Right renal cortex interstitium (tissue), 3 donors: ENCODE measurements around the gene PRKAR1A. TPM values are rescaled to one million over a fixed set of nuclear protein-coding genes. Genes with fewer than 3 reads are reported as not detected.

Source experiments
- DNase-seq, 3 donors: peaks; one replicate each; pipeline ENCODE4 v3.0.0-alpha.2; 2013; ENCODE audit warnings: low read depth in 3 of 3, low spot score in 2 of 3
- polyA plus RNA-seq, 3 donors: library from polyadenylated mRNA; unstranded; fragments of 120-200 nt; gene quantifications; one replicate each; pipeline ENCODE4 v1.2.1, GENCODE V29; 2013; ENCODE audit not compliant: insufficient read length in 3 of 3

The PRKAR1A gene
- polyA plus RNA-seq, 3 donors: 390 to 426 (median 403) TPM

GRCh38 chr17:68539548-68540467 is 27.6 kb downstream of the PRKAR1A start:
- no peak for DNase-seq

- DNase-seq: no peak
Measured at GRCh38 chr17:68540981-68541380, 28.8 kb downstream of the PRKAR1A start.

GRCh38 chr17:68541816-68542215 is 29.6 kb downstream of the PRKAR1A start:
- no peak for DNase-seq

GRCh38 chr17:68542698-68543463 is 30.7 kb downstream of the PRKAR1A start:
- DNase-seq: no peak

- DNase-seq: no peak
Measured at GRCh38 chr17:68544111-68544915, 32.1 kb downstream of the PRKAR1A start.

GRCh38 chr17:68556551-68556950 is 44.3 kb downstream of the PRKAR1A start:
- no peak for DNase-seq

- DNase-seq: no peak
Measured at GRCh38 chr17:68559316-68559715, 47.1 kb downstream of the PRKAR1A start.

- DNase-seq: no peak
Measured at GRCh38 chr17:68560966-68561720, 48.9 kb downstream of the PRKAR1A start.

- no peak for DNase-seq
Measured at GRCh38 chr17:68562736-68563135, 50.5 kb downstream of the PRKAR1A start.

- no peak for DNase-seq
Measured at GRCh38 chr17:68564415-68565111, 52.3 kb downstream of the PRKAR1A start.

- no peak for DNase-seq
Measured at GRCh38 chr17:68565661-68566441, 53.6 kb downstream of the PRKAR1A start.

- DNase-seq: no peak
Measured at GRCh38 chr17:68566442-68566738, 54.2 kb downstream of the PRKAR1A start.

- DNase-seq: no peak
Measured at GRCh38 chr17:68567035-68567434, 54.8 kb downstream of the PRKAR1A start.

- no peak for DNase-seq
Measured at GRCh38 chr17:68567581-68567980, 55.4 kb downstream of the PRKAR1A start.

- DNase-seq: no peak
Measured at GRCh38 chr17:68568581-68568980, 56.4 kb downstream of the PRKAR1A start.

- DNase-seq: no peak
Measured at GRCh38 chr17:68569346-68569745, 57.1 kb downstream of the PRKAR1A start.

- no peak for DNase-seq
Measured at GRCh38 chr17:68570526-68570925, 58.3 kb downstream of the PRKAR1A start.

- DNase-seq: no peak
Measured at GRCh38 chr17:68572138-68572842, 60.1 kb downstream of the PRKAR1A start.
